ENCODE results near the gene PCSK6.

Gene PCSK6

DNA sequence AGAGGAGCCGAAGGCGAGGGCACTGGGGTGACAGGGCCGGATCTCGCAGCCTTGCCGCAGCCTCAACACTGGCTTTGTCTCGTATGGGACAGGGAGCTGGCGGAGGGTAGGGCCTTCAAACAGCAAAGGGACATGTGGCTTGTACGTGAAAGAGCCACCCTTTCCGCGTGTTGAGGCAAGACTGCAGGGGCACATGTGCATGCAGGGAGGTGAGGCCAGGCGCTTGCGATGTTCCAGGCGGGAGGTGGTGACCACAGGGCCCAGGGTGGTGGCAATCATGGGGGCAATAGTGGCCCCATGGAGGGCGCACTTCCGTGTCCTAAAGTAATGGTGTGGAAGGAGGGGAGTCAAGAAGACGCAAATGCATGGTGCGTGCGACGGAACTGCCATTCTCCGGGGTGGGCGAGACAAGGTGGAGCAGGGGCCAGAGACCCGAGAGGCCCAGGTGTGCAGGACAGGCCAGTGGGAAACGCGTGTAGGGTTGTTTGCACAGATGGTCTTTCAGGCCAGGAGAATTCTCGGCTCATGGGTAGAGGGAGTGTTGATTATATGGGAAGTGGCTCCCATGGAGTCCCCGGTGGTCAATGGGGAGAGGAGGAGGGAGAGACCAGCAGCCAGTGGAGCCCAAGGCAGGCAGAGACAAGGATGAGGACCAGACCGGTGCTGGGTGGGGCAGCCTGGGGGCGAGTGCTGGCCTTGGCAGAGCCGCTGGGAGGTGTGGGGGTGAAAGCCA, 45.8 kb upstream of the PCSK6 start:
- Histone ChIP-seq H3K27ac (ENCODE audit: low read length) (no peak overlapping the region), H3K4me3 (ENCODE audit: low read depth in 1 of 2, low read length in 2 of 2) (no peak overlapping the region), H3K9ac (ENCODE audit: low read depth, low read length) (no peak overlapping the region), H4K20me1 (ENCODE audit: insufficient read depth, low read length) (no peaks in the 10 kb centered on the region), H3K79me2 (ENCODE audit: insufficient read depth, low read length) (no peaks in the 10 kb centered on the region), H3K27me3 (ENCODE audit: insufficient read depth, low read length, poor library complexity) (no peaks in the 10 kb centered on the region), H3K9me3 (ENCODE audit: insufficient read depth, low read length, severe bottlenecking) (no peaks in the 10 kb centered on the region), H3K4me2 (ENCODE audit: insufficient read depth, low read length) (no peak overlapping the region), H3K4me1 (ENCODE audit: insufficient read depth, low read length) (no peaks in the 10 kb centered on the region), H3K36me3 (ENCODE audit: insufficient read depth, low read length) (no peaks in the 10 kb centered on the region), H2AFZ (ENCODE audit: low read depth, low read length) (no peak overlapping the region)
- TF ChIP-seq EZH2 (IDR thresholded peaks at IDR 0.05; ENCODE audit: borderline replicate concordance, low read depth, low read length, severe bottlenecking) = no peak
- TF ChIP-seq, protein P1, sequence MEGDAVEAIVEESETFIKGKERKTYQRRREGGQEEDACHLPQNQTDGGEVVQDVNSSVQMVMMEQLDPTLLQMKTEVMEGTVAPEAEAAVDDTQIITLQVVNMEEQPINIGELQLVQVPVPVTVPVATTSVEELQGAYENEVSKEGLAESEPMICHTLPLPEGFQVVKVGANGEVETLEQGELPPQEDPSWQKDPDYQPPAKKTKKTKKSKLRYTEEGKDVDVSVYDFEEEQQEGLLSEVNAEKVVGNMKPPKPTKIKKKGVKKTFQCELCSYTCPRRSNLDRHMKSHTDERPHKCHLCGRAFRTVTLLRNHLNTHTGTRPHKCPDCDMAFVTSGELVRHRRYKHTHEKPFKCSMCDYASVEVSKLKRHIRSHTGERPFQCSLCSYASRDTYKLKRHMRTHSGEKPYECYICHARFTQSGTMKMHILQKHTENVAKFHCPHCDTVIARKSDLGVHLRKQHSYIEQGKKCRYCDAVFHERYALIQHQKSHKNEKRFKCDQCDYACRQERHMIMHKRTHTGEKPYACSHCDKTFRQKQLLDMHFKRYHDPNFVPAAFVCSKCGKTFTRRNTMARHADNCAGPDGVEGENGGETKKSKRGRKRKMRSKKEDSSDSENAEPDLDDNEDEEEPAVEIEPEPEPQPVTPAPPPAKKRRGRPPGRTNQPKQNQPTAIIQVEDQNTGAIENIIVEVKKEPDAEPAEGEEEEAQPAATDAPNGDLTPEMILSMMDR (IDR thresholded peaks at IDR 0.05; ENCODE audit: borderline replicate concordance, extremely low read depth, low read length, poor library complexity, severe bottlenecking) = no peak
- DNase-seq (no peak), ATAC-seq (ENCODE audit: insufficient read depth, low read depth) (no peak)

GRCh38 chr15:101534376-101534970, 45.0 kb upstream of the PCSK6 start:
- ATAC-seq (ENCODE audit: insufficient read depth, low read depth) (no peak), DNase-seq (no peak)
- Histone ChIP-seq H3K9ac (ENCODE audit: low read depth, low read length) (no peak overlapping the region), H3K9me3 (ENCODE audit: insufficient read depth, low read length, severe bottlenecking) (no peaks in the 10 kb centered on the region), H3K4me1 (ENCODE audit: insufficient read depth, low read length) (no peaks in the 10 kb centered on the region), H3K4me2 (ENCODE audit: insufficient read depth, low read length) (no peak overlapping the region), H3K4me3 (ENCODE audit: low read depth in 1 of 2, low read length in 2 of 2) (no peak overlapping the region), H3K79me2 (ENCODE audit: insufficient read depth, low read length) (no peaks in the 10 kb centered on the region), H3K27me3 (ENCODE audit: insufficient read depth, low read length, poor library complexity) (no peaks in the 10 kb centered on the region), H3K36me3 (ENCODE audit: insufficient read depth, low read length) (no peaks in the 10 kb centered on the region), H4K20me1 (ENCODE audit: insufficient read depth, low read length) (no peaks in the 10 kb centered on the region), H3K27ac (ENCODE audit: low read length) (no peak overlapping the region), H2AFZ (ENCODE audit: low read depth, low read length) (no peak overlapping the region)
- TF ChIP-seq, protein P1 (IDR thresholded peaks at IDR 0.05; ENCODE audit: borderline replicate concordance, extremely low read depth, low read length, poor library complexity, severe bottlenecking) = no peak
- TF ChIP-seq EZH2 (IDR thresholded peaks at IDR 0.05; ENCODE audit: borderline replicate concordance, low read depth, low read length, severe bottlenecking) = no peak

DNA sequence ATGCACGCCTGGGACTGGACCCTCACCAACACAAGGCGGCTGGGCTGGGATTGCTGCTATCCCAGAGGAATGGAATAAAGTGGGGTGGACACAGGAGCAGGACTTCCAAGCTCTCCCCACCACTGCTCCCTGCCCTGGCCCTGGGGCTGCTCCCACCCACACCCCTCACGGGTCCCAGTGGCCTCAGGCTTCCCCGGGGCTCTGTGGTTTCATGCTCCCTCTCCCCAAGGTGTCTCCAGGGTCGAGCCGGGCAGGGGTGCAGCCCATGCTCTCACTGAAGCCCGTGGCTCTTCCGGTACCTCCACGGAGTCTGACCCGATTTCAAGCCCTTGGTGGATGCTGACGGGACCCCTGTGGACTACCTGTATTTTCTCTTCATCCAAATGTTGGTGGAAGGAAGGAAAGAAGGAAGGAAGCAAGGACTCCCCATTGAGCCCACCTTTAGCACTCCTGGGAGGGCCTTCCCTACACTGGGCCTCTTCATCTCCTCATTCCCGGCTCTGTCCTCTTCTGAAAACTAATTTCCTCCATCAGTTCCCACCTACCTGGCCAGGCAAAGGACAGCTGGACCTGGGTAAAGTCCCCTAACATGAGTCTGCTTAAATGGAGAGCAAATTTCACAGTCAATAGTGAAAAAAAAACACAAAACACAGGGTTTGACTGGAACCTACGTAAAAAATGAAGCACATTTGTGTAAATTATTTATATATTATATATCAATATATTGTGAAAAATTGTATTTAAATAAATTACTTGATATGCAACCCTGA, 44.0 kb upstream of the PCSK6 start:
- no peaks in the 10 kb centered on the region for H3K4me1 ChIP-seq (ENCODE audit: insufficient read depth, low read length)
- H3K27me3 ChIP-seq (ENCODE audit: insufficient read depth, low read length, poor library complexity) = no peaks in the 10 kb centered on the region
- TF ChIP-seq, protein P1 (IDR thresholded peaks at IDR 0.05; ENCODE audit: borderline replicate concordance, extremely low read depth, low read length, poor library complexity, severe bottlenecking) = no peak
- no peak for TF ChIP-seq EZH2 (IDR thresholded peaks at IDR 0.05; ENCODE audit: borderline replicate concordance, low read depth, low read length, severe bottlenecking)
- DNase-seq (no peak), ATAC-seq (ENCODE audit: insufficient read depth, low read depth) (no peak)
- no peaks in the 10 kb centered on the region for H4K20me1 ChIP-seq (ENCODE audit: insufficient read depth, low read length)
- H3K36me3 ChIP-seq (ENCODE audit: insufficient read depth, low read length) = no peaks in the 10 kb centered on the region
- H3K79me2 ChIP-seq (ENCODE audit: insufficient read depth, low read length) = no peaks in the 10 kb centered on the region
- H3K9me3 ChIP-seq (ENCODE audit: insufficient read depth, low read length, severe bottlenecking) = no peaks in the 10 kb centered on the region
- no peak overlapping the region for H3K4me3 ChIP-seq (ENCODE audit: low read depth in 1 of 2, low read length in 2 of 2)
- no peak overlapping the region for H3K9ac ChIP-seq (ENCODE audit: low read depth, low read length)
- no peak overlapping the region for H3K27ac ChIP-seq (ENCODE audit: low read length)
- no peak overlapping the region for H3K4me2 ChIP-seq (ENCODE audit: insufficient read depth, low read length)
- no peak overlapping the region for H2AFZ ChIP-seq (ENCODE audit: low read depth, low read length)
